AG20443 (cell line): ENCODE measurements around the gene ZFAND3.

ENCODE experiments used
- DNase-seq: peaks from one replicate; pipeline ENCODE4 v3.0.0; 2012; ENCODE audit warnings: low spot score, mixed read lengths

The ZFAND3 gene

DNA sequence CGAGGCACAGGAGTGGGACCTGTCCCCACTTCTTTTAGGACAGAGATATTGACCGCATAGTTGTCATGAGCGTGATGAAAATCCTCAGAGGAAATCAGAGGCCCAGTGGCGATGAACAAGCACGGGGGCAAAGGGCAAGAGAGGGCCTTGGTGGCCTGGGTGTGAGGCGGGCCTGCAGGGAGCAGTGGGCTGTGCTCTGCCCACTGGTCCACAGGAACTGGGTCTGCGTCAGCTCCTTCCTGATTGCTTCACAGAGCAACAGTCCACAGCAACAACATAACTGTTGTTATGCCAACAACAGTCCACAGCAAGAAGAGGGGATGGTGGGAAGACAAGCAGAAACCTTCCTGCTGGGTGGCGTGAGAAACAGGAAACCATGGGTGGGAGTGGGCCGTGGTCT lies 335.6 kb downstream of the ZFAND3 start:
- DNase-seq: no peak

DNA sequence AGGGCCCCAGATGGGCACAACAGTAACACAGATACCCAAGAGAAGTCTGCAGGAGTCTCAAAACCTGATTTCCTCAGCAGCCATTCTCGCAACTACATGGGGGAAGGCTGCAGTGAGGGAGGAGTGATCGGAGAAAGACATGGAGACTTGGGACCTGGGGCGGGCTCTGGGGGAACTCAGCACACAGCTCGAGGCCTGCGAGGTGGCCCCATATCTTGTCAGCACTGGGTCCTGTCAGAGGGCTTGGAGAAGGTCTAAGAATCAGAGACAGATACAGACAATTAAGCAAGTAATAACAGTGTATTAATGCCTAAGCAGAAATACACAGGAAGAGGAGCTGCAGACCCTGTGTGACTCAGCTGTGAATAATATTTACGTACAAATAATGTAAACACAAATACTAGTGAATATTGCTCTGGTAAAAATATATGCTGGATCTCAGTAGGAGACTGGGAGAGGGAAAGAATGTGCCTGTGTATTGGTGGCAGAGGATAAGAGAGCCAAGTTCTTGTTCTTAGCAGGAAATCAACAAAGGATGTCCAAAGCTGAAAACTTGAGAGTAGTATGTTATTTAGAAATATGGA lies 336.2 kb downstream of the ZFAND3 start:
- no peak for DNase-seq

DNA sequence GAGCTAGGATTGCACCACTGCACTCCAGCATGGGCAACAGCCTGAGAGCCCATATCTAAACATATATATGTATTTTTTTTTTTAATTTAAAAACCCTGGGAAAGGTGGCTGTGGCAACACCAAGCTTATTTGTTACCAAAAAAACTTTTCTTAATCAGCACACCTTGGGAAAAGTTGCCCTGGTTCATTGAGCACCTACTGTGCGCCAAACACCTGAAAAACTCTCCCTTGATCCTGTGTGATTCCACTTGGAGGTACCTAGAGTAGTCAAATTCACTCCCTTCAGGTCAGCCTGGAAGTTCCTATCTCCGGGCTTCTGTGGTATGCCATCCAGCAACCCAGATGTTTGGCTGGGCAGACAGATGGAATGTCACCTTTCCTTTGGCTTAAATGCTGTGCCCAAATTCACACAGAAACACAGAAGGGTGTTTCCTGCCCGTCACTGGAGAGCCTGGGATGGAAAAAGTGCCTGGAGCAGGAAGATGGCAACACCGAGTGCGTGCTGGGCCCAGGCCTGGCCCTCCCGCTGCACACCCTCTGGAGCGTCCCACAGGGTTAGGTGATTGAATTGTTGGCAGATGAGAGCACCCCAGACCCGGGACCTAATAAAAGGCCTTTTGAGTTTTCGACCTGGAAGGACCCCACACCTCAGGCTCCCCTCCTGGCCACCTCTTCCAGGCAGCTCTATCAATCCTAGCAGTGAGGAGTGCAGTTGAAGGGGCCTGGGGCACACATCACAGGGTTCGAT lies 337.5 kb downstream of the ZFAND3 start:
- DNase-seq: no peak

DNA sequence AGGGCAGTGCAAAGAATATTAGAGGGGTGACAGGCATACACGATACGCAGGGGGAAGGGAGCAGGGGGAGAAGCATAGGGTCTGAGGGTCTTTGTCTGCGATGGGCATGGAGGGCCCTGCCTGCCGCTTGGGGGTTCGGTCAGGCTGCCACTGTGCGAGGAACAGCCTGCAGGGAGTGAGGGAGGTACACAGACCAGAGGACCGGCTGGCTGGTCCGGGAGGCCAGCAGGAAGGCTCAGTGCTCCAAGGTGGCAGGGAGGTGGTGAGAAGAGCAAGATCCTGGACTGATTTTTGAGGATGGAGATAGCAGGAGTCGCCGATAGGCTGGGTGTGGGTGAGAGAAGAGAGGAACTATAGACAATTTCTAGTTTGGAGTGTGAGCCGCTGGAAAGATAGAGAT lies 338.4 kb downstream of the ZFAND3 start:
- no peak for DNase-seq

DNA sequence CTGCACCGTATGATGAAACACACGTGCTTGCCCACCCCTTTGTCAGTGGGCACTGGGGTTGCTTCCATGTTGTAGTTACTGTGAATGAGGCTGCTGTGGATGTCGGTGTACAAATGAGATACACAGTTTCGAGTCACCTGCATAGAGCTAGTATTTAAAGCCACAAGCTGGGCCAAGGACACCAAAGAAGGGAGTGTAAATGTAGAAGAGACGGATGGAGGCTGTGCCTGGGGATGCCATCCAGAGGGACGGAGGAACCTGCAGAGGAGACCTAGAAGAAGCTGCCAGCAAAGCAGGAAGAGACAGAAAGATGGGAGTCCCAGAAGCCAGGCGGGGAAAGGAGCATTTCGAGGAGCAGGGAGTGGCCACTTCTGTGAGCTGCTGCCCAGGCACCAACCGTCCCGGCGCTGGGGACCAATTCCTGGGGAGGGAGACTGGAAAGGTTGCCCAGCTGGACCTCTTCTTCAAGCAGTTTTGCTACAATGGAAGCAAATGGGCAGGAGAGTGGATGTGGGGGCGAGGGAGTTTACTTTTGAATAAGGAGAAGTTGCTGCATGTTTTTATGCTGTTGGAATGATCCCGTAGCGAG lies 339.3 kb downstream of the ZFAND3 start:
- no peak for DNase-seq

DNA sequence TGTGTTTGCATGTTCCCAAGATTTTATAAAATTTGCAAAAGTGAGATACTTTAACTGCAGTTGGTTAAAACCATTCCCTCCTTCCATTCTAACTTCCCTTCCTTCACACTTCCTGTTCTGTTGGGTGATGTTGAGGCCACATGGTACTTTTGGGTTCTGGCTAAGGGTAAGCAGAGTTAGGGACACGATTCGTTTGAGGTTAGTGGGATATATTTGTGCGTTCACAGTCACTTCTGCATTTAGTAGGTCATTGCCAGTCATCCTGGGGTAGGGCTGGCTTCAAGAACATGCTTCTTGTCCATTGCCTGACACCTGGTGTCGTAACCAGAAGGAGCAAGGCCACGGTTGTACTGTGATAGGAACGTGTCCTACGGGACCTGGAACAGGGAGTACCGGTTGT lies 340.1 kb downstream of the ZFAND3 start:
- no peak for DNase-seq

DNA sequence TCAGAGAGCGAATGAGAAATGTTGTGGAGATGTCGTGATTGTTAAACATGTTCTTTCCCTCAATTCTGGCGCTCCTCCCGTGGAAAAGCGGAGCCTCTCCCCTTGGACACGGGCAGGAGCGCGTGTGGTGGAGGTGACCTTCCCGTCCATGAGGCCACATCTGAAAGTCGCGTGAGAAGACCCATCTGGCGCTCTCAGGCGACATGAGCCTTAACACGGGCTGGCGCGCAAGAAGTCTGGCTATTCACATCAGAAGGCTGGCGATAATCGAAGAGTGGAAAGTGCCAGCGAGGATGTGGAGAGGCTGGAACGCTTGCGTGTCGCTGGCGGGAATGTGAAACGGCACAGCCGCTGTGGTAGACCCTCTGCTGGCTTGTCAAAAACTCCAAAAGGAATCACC lies 341.3 kb downstream of the ZFAND3 start:
- no peak for DNase-seq

DNA sequence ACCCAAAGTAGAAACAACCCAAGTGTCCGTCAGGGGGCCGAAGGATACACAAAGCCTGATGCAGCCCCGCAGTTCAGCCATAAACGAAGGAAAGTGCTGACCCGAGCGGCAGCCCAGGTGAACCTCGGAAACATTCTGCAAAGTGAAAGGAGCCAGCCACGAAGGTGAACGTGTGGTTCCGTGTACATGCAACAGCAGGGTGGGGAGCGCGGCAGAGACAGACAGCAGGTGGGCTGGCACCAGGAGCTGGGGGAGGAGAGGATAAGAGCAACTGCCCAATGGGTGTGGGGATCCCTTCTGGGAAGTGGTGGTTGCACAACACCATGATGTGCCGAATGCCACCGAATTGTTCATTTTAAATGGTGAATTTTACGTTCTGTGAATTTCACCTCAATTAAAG lies 341.8 kb downstream of the ZFAND3 start:
- no peak for DNase-seq

DNA sequence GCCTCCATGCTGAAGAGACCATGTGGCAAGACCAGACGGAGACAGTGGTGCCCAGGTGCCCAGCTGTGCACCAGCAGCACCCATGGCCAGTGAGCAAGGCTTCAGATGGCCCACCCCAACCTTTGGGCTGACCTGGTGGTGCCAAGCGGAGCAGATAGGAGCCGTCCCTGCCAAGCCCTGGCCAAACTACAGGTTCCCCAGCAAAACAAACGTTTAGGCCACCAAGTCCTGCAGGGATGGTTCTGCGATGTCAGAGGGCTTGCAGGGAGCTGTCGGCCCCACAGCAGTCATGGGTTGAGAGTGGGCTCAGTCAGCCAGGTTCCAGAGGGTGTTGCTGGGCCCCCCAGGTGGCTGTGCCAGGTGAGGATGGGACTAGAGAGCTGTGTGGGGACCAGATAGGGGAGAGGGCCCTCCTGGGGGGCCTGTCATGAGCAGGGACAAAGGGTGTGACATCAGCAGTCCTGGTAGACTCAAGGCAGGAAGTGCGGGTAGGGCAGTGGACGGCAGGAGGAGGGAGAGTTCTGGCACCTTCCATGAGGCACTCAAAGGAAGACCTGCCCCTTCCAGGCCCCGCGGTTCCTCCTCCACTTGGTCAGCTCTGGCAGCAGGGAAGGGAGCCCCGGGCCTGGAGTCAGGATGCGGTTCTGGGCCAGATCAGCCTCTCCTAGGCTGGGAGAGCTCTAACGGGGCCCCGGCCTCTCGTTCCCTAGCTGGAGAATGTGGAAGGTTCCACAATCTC lies 342.4 kb downstream of the ZFAND3 start:
- DNase-seq: no peak

DNA sequence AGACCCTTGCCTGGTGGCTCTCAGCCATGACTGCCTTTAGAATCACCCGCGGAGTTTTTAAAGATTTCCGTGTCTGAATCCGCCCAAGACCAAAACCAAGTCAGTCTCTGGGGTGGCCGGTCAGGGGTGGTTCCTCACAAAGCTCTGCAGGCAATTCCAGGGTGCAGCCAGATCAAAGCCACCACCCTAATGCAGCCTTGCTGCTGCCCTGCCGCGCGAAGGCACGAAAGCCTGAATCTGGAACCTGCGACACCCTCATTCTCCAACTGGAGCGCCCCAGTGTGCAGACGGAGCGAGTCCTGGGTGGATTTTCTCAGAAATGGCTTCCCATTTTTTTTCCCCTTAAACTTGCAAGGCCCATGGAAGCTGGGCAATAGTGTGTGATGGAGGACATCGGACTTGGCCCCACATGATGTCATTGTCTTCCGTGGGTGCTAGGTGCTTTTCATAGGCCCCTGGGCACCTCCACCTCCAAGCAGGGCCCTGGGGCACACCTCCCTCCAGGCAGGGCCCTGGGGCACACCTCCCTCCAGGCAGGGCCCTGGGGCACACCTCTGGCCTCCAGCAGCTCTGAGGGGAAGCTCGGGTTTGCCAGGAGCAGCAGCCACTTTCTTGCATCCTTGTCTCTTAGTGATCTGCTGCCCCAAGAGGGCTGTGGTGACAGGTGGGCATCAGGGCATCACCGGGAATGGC lies 343.1 kb downstream of the ZFAND3 start:
- DNase-seq: no peak

DNA sequence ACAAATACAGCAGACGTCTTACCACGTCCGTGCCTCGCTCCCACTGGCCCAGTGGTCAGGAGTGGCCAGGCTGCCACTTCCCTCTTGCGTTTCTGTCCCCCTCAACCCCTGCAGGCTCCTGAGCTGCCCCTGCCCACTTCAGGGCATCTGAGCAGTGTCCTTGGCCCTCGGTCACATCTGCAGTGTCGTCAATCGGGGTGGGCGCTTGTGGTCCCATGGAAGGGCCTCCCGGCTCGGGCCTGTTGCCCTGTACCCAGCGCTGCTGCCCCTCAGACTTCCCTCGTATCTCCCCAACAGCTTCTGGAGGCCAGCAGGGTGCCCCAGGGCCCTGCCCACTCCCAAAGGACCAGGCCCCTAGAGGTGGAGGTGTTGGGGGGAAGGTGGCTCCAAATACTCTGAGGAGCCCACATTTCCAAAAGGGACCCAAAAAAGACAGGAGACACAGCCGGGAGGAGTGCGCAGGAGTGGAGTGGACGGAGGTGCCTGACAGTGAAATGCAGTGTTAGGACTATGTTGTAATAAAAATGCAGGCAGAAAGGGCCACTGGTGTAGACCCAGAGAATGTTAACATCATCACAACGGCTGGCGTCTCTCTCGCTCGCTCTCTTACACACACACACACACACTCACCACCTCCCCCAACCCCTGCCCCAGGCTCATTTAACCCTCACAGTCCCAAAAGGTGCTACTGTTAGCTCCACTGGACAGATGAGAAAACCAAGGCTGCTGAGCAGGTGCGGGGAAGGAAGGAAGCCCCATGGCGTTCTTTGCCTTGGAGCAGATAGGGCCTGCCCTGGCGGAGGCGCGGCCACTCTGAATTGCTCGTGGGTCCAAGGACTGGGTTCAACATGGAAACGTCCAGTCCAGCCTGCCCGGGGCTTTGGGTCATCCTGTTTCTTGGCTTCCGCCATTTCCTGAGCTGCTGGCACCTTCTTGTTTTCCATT lies 343.9 kb downstream of the ZFAND3 start:
- DNase-seq: no peak

DNA sequence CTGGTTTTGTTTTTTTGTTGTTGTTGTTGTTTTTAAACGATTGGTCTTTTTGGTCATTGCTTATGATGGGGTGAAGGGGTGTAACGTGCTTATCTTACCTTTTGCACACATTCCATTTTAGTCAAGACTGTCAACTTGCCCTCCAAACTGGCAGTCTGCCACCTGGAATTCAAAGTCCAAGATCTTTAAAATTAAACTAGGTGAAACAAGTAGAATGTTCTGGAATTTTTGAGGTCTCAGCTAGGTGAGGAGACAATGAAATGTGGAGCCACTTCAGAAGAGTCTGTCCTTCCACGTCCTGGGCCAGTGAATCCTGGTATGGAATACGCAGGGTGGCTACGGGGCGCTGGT lies 344.6 kb downstream of the ZFAND3 start:
- no peak for DNase-seq

DNA sequence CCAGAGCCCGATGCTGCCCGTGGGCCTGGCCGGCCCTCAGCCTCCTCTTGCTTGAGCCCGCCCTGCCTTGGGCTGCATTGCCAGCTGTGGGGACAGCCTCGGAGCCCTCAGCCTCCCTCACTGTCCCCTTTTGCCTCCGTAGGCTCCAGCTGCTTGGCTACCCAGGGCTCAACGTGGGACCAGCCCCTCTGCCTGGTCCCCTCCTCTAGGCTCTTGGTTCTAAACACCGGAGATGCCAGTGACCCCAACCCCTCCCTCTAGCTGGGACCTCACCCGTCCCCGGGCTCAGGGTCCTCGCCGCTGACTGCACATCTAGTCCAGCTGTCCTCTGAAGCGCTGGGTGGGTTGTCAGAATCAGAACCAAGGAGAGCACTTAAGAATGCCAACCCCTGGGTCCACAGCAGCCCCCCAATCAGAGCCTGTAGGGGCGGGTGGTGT lies 345.2 kb downstream of the ZFAND3 start:
- DNase-seq: no peak

DNA sequence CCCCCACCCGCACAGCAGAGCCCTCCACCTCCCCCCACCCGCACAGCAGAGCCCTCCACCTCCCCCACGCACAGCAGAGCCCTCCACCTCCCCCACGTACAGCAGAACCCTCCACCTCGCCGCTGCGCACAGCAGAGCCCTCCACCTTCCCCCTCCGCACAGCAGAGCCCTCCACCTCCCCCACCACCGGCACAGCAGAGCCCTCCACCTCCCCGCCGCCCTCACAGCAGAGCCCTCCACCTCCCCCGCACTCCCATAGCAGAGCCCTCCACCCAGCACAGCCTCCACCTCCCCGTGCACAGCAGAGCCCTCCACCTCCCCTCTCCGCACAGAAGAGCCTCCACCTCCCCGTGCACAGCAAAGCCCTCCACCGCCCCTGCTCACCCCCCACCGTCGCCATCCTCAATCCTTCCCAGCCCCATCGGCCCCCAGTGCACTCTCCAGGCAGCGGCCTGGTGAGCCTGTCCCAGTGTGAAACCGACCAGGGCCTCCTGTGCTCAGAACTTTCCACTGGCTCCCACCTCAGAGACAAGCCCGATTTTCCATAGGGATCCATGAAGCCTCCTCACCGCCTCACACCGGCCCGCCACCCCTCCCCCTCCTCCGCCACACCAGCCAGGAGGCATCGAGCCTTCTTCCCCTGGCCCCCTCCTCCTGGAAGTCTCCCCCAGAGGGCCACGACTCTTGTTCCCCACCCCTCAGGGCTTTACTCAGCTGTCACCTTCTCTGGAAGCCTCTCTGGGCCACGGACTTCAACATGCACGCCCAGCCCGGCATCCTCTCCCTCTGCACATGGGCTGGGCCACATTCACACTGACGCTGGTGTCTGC lies 347.1 kb downstream of the ZFAND3 start:
- DNase-seq: no peak

DNA sequence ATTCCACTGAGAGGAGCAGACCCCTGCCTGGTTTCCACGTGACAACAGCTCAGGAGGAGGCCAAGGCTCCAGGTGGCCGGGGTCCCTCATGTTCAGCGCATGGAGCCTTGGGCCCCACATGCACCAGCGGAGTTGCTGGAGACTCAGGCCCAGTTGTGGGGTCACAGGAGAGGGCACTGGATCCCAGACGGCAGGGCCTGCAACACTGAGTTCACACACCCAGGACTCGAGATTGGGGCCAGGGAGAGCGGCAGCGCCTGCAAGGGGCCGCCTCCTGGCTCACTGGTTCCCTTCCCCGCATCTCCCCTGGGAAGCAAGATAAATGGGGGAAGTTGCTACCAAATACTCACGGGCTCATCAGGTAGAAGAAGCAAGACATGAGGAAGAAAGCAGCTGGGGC lies 348.1 kb downstream of the ZFAND3 start:
- no peak for DNase-seq

DNA sequence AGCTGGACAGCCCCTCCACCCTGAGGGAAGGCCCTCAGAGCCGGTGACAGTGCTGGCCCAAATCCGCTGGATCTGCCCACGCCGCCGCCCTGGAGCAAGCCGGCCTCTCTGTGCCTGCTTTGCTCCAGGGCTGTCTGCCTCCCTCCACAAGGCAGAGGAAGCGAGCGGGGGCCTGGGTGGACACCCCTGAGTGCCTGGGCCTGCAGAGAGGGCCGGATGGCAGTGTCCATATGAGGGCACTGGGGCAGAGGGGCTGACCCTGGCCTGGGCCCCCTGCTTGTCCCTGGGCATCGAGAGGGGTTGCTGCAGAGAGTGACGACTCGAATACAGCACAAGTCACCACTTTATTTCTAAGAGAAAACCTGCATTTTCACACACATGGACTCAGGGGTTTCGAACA lies 348.6 kb downstream of the ZFAND3 start:
- DNase-seq: no peak

DNA sequence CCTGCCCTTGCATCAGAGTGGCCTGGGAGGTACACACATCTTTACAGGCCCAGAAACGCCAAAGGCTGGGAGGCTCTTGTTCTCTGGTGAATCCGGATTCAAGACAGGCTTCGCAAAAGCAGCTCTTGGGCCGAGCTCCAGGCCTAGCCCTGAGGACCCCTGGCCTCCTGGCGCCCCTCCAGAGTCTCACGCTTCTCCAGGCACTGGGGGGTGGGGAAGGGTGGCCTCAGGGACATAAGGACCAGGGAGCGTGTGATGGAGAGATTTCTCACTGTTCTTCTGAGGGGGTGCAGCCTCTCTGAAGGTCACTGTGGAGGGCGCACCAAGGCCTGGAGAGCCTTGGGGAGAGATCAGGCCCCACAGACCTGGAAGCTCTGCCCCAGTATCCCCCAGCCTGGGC lies 349.2 kb downstream of the ZFAND3 start:
- DNase-seq: no peak

DNA sequence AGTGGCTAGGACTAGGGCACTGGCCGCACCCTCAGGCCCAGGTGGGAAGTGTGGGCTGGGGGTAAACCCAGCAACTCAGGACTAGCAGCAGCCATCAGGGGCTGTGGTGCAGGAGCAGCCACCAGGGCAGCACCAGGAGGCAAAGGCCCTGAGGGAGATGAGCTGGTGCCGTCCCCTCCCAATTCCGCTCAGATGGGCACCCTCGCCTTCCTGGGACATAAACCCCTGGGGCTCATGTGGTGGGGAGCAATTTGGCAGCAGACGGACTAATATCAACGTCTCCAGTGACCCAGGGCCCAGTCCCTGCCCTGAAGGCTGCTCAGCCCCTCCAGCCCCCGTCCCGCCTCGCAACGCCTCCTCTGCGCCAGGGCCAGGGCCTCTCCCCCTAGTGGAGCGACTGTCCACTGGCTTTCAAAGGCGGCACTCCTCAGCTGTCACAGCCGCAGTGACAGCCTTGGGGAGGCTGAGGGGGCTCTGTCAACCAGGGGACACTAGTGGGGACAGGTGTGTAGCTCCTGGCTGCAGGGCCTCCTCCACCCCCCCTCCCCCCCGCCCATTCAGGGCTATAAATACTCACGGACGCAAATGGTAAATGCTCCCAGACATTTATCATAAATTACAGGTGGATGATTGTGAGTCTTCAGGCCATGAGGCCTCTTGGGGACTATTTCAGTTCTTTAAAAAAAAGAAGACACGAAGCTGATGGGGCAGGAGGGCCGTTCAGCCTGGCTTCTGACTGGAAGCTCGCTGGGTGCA lies 349.9 kb downstream of the ZFAND3 start:
- DNase-seq: no peak

DNA sequence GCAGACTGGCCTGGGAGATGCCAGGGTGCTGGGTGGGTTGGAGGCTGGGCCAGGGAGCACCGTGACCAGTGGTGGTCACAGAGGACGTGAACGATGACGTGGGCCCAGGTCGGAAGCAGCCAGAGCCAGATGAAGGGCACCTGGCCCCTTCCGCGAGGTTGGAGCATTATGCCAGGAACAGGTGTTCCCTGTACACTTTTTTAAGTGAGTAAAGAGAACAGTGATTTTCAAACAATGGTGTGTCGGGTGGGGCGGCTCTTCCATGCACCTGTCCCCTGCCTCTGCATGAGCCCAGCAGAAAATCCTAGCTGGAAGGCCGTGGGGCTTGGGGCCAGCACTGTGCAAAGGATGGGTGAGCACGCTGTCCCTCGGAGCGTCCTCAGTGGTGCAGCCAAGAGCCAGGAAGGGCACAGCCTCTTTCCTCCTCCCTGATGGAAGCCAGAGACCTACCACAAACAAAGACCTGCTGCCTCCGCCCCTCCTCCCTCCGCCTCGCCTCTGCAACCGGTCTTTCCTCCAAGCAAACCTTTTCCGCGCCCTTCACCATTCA lies 350.5 kb downstream of the ZFAND3 start:
- no peak for DNase-seq
